CD4-positive, alpha-beta T cell treated with Interleukin-4 for 4 hours (primary cell): ENCODE results near the gene MCRIP2.

Source experiments
- DNase-seq: peaks from one replicate; pipeline ENCODE4 v3.0.0-alpha.2; 2020

Gene MCRIP2

GRCh38 chr16:649631-650030 lies 8.0 kb downstream of the MCRIP2 start:
- DNase-seq, result no peak

GRCh38 chr16:651844-652243 lies 10.2 kb downstream of the MCRIP2 start:
- DNase-seq, result no peak

GRCh38 chr16:652454-653305 lies 11.1 kb downstream of the MCRIP2 start:
- DNase-seq, result no peak

GRCh38 chr16:654034-654433 lies 12.4 kb downstream of the MCRIP2 start:
- no peak for DNase-seq

- DNase-seq, result no peak
Measured at GRCh38 chr16:657487-657886, 15.9 kb downstream of the MCRIP2 start.

- DNase-seq, result no peak
Measured at GRCh38 chr16:658679-659571, 17.3 kb downstream of the MCRIP2 start.

- no peak for DNase-seq
Measured at GRCh38 chr16:659618-660017, 18.0 kb downstream of the MCRIP2 start.

- DNase-seq, result no peak
Measured at GRCh38 chr16:660132-660458, 18.5 kb downstream of the MCRIP2 start.

- peak; percentile 41 for DNase-seq
Measured at GRCh38 chr16:660459-661183, 19.0 kb downstream of the MCRIP2 start.

- DNase-seq, result no peak
Measured at GRCh38 chr16:661184-661821, 19.7 kb downstream of the MCRIP2 start.

GRCh38 chr16:662095-662494 lies 20.5 kb downstream of the MCRIP2 start:
- no peak for DNase-seq

- no peak for DNase-seq
Measured at GRCh38 chr16:662597-662996, 21.0 kb downstream of the MCRIP2 start.

- no peak for DNase-seq
Measured at GRCh38 chr16:666572-666971, 24.9 kb downstream of the MCRIP2 start.

GRCh38 chr16:667113-667779 lies 25.6 kb downstream of the MCRIP2 start:
- no peak for DNase-seq

- peak; percentile 91 for DNase-seq
Measured at GRCh38 chr16:667780-668518, 26.3 kb downstream of the MCRIP2 start, which contains the start of gene RHOT2. Gene RHOT2 (plus strand): TSS chr16:668132. CDS start chr16:668200, 68 bp downstream.

- DNase-seq, result no peak
Measured at GRCh38 chr16:668519-669171, 27.0 kb downstream of the MCRIP2 start.

GRCh38 chr16:669666-670065 lies 28.0 kb downstream of the MCRIP2 start:
- DNase-seq, result no peak

GRCh38 chr16:670485-671352 lies 29.1 kb downstream of the MCRIP2 start:
- no peak for DNase-seq

- DNase-seq, result no peak
Measured at GRCh38 chr16:671353-672131, 29.9 kb downstream of the MCRIP2 start.
